ENCODE measurements around the gene KRT6B. TPM values are rescaled to one million over a fixed set of nuclear protein-coding genes. Genes with fewer than 3 reads are reported as not detected.
"Not testable (repeated sequence)": the region's sequence is repeated elsewhere in the genome, so short reads cannot be mapped to it uniquely, and the experiment has no call there.

Gene KRT6B
- total and polyA plus RNA-seq, 2 of the 8 experiments (the other 6 are each of a cell fraction or from before 2014, with no cell fraction given): not detected

GRCh38 chr12:52447196-52447595 lies 4.8 kb downstream of the KRT6B start:
- H4K20me1 ChIP-seq (replicated peaks in 1 of 2; ENCODE audit: control insufficient read depth in 1 of 2, insufficient read depth in 2 of 2, low read length in 2 of 2); H3K9me3 ChIP-seq (ENCODE audit: insufficient read depth in 2 of 2, low read depth in 1 of 2, low read length in 1 of 2); H3K4ac ChIP-seq (replicated peaks; ENCODE audit: insufficient read length, low read depth, low read length); H3K79me1 ChIP-seq (ENCODE audit: low read depth, low read length); H2BK120ac ChIP-seq (replicated peaks; ENCODE audit: low read depth, low read length); H3K18ac ChIP-seq (ENCODE audit: extremely low read depth, low read length); H4K5ac ChIP-seq (ENCODE audit: insufficient read length, low read depth, low read length); H3K56ac ChIP-seq (replicated peaks; ENCODE audit: insufficient read length, low read depth, low read length); H2BK12ac ChIP-seq (ENCODE audit: low read depth, low read length); H3K4me3 ChIP-seq (ENCODE audit: extremely low read depth in 1 of 4, insufficient read depth in 2 of 4, low read depth in 3 of 4, low read length in 4 of 4); H2BK15ac ChIP-seq (ENCODE audit: low read length); H3K79me2 ChIP-seq (ENCODE audit: control insufficient read depth in 1 of 2, insufficient read depth in 2 of 2, low read length in 2 of 2); H2AFZ ChIP-seq (ENCODE audit: low read length); H3K23me2 ChIP-seq (ENCODE audit: low read depth, low read length); H2BK5ac ChIP-seq (ENCODE audit: low read depth, low read length); H4K8ac ChIP-seq (ENCODE audit: extremely low read depth, insufficient read depth, low read length); H3K27ac ChIP-seq (ENCODE audit: low read depth, low read length); H3K4me2 ChIP-seq (ENCODE audit: insufficient read depth in 1 of 2, low read depth in 2 of 2, low read length in 2 of 2); H3K14ac ChIP-seq (ENCODE audit: insufficient read length); H2AK5ac ChIP-seq (ENCODE audit: low read depth, low read length); H3K4me1 ChIP-seq (replicated peaks in 1 of 4; ENCODE audit: control insufficient read depth in 3 of 4, insufficient read depth in 4 of 4, low read length in 3 of 4); POLR2A ChIA-PET (ENCODE audit: partially characterized antibody); H3K36me3 ChIP-seq (ENCODE audit: control insufficient read depth in 2 of 4, insufficient read depth in 4 of 4, low read length in 3 of 4); H2BK20ac ChIP-seq (ENCODE audit: low read length); DNase-seq (ENCODE audit: low read depth in 1 of 2, low spot score in 2 of 2); H4K91ac ChIP-seq (replicated peaks; ENCODE audit: insufficient read length, low read length); H3K27me3 ChIP-seq (replicated peaks in 1 of 4; ENCODE audit: control insufficient read depth in 3 of 4, extremely low read depth in 1 of 4, insufficient read depth in 3 of 4, low read length in 3 of 4); H3K9ac ChIP-seq (replicated peaks in 1 of 4; ENCODE audit: extremely low read depth in 1 of 4, low read depth in 3 of 4, low read length in 3 of 4); H3K23ac ChIP-seq (ENCODE audit: insufficient read length); FAIRE-seq: not testable (repeated sequence)
- WGBS, 2 experiments (ENCODE audit: extremely low coverage in 1 of 2, insufficient coverage in 1 of 2, insufficient read length in 1 of 2, insufficient replicate concordance in 2 of 2, low coverage in 1 of 2, low lambda C conversion rate in 2 of 2, missing lambda C conversion rate in 1 of 2): 95% methylated on average over 10 of the region's 11 CpGs; no CpG with 5 or more reads in 1 of the 2 experiments
- CTCF ChIA-PET (ENCODE audit: partially characterized antibody): interaction anchor here (0.8 to 1.5 kb wide), 3 partner anchors 14 to 534 kb away, joined by 3 to 4 read pairs (median 4); partner anchors contain the start of gene KRT5
